WERI-Rb-1 (cell line): Measurements from ENCODE around the gene FBXO22.
A peak's percentile ranks its signal among the peaks of the same experiment; 100 is the strongest.
"Not testable (repeated sequence)": the region's sequence is repeated elsewhere in the genome, so short reads cannot be mapped to it uniquely, and the experiment has no call there.

ENCODE experiments used
- DNase-seq: peaks from one replicate; pipeline ENCODE4 v3.0.0-alpha.2; 2020
- H3K27ac ChIP-seq: fragments of 250-450 bp; sonication (Bioruptor Pico); 2 replicates; pipeline ENCODE4 v1.5.1; 2020; ENCODE audit warnings: mild to moderate bottlenecking, moderate library complexity
- H3K27me3 ChIP-seq: fragments of 250-450 bp; sonication (Bioruptor Pico); 2 replicates; pipeline ENCODE4 v1.5.1; 2021; ENCODE audit warnings: mild to moderate bottlenecking, low read depth, moderate library complexity; ENCODE audit not compliant: insufficient read depth, severe bottlenecking
- H3K36me3 ChIP-seq: fragments of 250-450 bp; sonication (Bioruptor Pico); 2 replicates; pipeline ENCODE4 v1.5.1; 2020; ENCODE audit warnings: mild to moderate bottlenecking, moderate library complexity
- H3K4me3 ChIP-seq: 2 replicates; pipeline ENCODE4 v1.5.1; 2011; ENCODE audit warnings: low read depth, mild to moderate bottlenecking, control low read depth, low read length
- H3K9me3 ChIP-seq: fragments of 250-450 bp; sonication (Bioruptor Pico); 2 replicates; pipeline ENCODE4 v1.5.1; 2021; ENCODE audit warnings: mild to moderate bottlenecking, moderate library complexity; ENCODE audit not compliant: severe bottlenecking
- TF ChIP-seq, protein P1 (sequence below): IDR thresholded peaks from 2 replicates; pipeline ENCODE4 v1.5.1; 2011; ENCODE audit warnings: low read depth, mild to moderate bottlenecking, control low read depth, inconsistent platforms, low read length

Gene FBXO22

DNA sequence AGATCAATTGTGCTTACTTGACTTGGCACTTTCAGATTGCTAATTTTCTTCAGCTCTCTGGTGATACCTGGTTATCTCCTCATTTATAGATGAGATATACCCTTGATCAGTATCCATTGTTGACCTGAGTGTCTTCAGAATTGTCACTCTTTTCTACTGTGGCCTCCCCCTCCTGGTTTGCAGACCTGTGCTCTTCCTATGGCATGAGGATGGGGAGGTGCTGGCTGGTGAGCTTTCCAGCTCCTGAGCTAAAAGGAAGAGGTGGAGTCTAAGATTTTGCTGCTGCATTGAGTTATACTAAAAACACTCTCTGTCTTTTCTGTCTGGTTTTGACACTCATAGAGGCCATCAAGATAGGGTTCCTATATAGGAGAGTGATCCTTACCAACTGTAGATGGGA lies 36.8 kb upstream of the FBXO22 start:
- H3K27me3 ChIP-seq: no peaks in the 10 kb centered on the region
- no peaks in the 10 kb centered on the region for H3K9me3 ChIP-seq
- DNase-seq: no peak
- TF ChIP-seq, protein P1, sequence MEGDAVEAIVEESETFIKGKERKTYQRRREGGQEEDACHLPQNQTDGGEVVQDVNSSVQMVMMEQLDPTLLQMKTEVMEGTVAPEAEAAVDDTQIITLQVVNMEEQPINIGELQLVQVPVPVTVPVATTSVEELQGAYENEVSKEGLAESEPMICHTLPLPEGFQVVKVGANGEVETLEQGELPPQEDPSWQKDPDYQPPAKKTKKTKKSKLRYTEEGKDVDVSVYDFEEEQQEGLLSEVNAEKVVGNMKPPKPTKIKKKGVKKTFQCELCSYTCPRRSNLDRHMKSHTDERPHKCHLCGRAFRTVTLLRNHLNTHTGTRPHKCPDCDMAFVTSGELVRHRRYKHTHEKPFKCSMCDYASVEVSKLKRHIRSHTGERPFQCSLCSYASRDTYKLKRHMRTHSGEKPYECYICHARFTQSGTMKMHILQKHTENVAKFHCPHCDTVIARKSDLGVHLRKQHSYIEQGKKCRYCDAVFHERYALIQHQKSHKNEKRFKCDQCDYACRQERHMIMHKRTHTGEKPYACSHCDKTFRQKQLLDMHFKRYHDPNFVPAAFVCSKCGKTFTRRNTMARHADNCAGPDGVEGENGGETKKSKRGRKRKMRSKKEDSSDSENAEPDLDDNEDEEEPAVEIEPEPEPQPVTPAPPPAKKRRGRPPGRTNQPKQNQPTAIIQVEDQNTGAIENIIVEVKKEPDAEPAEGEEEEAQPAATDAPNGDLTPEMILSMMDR: no peak
- H3K27ac ChIP-seq: no peak overlapping the region
- no peak overlapping the region for H3K4me3 ChIP-seq
- H3K36me3 ChIP-seq: peaks cover 18% of the 10 kb centered on the region

DNA sequence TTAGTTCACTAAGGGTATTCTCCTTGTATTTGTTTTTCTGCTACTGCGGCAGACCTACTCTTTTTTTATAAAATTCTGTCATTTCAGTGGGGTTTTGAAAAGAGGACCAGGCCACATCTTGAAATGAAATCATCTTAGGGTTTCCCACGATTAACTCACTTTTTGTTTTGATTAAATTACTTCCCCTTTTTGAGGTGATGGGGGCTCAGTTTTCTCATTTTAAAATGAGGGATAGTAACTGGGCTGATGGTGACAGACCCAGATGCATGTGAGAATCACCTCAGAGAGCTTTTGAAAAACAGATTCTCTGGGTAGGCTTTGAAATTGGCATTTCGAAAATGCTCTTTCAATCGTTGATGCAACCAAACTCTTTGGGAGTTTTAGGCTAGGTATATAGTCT lies 36.2 kb upstream of the FBXO22 start:
- H3K36me3 ChIP-seq: peaks cover 16% of the 10 kb centered on the region
- no peaks in the 10 kb centered on the region for H3K27me3 ChIP-seq
- no peak overlapping the region for H3K4me3 ChIP-seq
- no peak overlapping the region for H3K27ac ChIP-seq
- no peaks in the 10 kb centered on the region for H3K9me3 ChIP-seq
- TF ChIP-seq, protein P1: no peak
- no peak for DNase-seq

DNA sequence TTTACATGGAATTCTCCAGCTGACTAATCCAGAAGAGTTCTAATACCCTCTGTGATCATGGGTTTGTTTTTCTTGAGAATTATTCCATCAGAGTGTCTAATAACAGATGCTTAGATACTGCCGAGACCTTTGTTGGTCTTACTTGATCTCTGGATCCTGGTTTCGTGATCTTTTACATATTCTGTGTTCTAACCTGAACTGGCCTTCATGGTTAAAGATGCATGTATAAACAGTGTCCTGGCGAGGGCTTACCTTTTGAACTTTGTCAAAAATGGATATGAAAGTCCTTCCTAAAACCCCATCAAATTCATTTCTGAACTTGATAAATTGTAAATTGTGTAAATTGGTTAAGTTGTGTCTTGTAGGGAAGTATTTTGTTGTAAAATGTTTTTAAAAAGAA lies 35.7 kb upstream of the FBXO22 start:
- Histone ChIP-seq H3K27ac (no peak overlapping the region), H3K4me3 (no peak overlapping the region), H3K9me3 (no peaks in the 10 kb centered on the region), H3K36me3 (peaks cover 15% of the 10 kb centered on the region), H3K27me3 (no peaks in the 10 kb centered on the region)
- DNase-seq: no peak
- TF ChIP-seq, protein P1: no peak

DNA sequence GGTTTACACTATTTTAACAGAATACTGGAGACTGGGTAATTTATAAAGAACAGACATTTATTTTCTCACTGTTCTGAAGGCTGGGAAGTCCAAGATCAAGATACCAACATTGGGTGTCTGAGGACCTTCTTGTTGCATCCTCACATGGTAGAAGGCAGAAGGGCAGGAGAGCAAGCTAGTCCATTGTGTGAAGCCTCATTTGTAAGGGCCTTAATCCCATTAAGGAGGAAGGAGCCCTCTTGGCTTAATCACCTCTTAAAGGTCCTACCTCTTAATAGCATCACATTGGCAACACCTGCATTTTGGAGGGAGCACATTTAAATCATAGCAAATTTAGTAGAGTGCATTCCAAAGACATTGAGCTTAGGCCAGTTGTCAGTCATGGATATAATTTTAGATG lies 34.2 kb upstream of the FBXO22 start:
- Histone ChIP-seq H3K27ac (no peak overlapping the region), H3K36me3 (peaks cover 23% of the 10 kb centered on the region)
- TF ChIP-seq, protein P1: no peak

DNA sequence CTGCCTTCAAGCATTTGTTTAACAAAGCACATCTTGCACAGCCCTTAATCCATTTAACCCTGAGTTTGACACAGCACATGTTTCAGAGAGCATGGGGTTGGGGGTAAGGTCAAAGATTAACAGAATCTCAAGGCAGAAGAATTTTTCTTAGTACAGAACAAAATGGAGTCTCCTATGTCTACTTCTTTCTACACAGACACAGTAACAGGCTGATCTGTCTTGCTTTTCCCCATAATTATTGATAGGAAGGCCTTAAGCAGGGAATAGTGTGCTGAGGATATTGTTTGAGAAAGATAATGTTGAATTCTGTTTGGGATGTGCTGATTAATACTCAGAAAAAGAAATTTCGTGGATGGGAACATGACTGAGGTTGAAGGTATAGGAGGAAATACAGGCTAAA lies 32.1 kb upstream of the FBXO22 start:
- peaks cover 39% of the 10 kb centered on the region for H3K36me3 ChIP-seq
- DNase-seq, H3K9me3 ChIP-seq, H3K4me3 ChIP-seq, H3K27me3 ChIP-seq, H3K27ac ChIP-seq: not testable (repeated sequence)

More for the DNA sequence above, 34.2 kb upstream of the FBXO22 start:
- no peaks in the 10 kb centered on the region for H3K27me3 ChIP-seq
- no peak overlapping the region for H3K4me3 ChIP-seq
- no peaks in the 10 kb centered on the region for H3K9me3 ChIP-seq
- DNase-seq: peak; percentile 14

DNA sequence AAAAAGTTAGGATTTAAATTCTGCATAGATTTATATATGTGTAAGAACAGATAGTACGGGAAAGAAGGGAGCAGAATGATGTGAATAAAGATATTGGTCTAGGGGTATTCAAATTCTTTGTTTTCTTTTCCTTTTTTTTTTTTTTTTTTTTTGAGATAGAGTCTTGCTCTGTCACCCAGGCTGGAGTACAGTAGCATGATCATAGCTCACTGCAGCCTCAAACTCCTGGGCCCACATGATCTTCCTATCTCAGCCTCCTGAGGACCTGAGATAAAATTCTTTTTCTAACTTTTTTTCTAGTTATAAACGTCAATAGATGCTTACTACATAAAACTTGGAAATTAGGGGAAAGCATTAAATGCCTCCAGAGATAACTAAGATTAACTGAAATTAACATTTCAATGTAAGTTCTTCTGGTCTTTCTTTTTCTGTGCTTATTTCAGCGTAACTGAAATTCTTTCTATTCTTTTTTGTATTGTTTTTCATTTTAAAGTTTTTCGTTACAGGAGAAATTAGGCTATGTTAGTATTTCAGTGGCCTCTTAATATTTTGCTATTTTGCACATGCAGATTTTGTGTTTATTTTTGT lies 31.2 kb upstream of the FBXO22 start:
- no peak overlapping the region for H3K27ac ChIP-seq
- TF ChIP-seq, protein P1: no peak
- DNase-seq: no peak
- no peak overlapping the region for H3K4me3 ChIP-seq
- H3K36me3 ChIP-seq: peaks cover 42% of the 10 kb centered on the region
- H3K9me3 ChIP-seq: no peaks in the 10 kb centered on the region
- H3K27me3 ChIP-seq: no peaks in the 10 kb centered on the region
